GM18499 (cell line): Measurements from ENCODE around the gene ATAD1.
"Not testable (repeated sequence)": the region's sequence is repeated elsewhere in the genome, so short reads cannot be mapped to it uniquely, and the experiment has no call there.

ENCODE experiments used
- ATAC-seq: cut with Tn5 transposase; IDR thresholded peaks from one replicate; pipeline ENCODE4 v1.9.1; 2021; ENCODE audit warnings: moderate number of reproducible peaks; ENCODE audit not compliant: insufficient read depth, unreplicated experiment

Gene ATAD1

DNA sequence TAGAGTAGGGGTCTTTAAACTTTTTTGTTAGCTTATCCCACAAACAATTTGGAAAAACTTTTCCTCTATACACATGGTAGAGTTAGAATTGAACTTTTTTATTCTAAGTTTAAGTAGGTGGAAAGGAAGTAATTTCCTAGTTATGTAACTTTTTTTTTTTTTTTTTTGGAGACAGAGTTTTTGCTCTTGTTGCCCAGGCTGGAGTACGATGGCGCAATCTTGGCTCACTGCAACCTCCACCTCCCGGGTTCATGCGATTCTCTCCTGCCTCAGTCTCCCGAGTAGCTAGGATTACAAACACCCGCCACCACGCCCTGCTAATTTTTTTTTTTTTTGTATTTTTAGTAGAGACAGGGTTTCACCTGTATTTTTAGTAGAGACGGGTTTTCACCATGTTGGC is 28.7 kb upstream of the ATAD1 start:
- not testable (repeated sequence) for ATAC-seq

DNA sequence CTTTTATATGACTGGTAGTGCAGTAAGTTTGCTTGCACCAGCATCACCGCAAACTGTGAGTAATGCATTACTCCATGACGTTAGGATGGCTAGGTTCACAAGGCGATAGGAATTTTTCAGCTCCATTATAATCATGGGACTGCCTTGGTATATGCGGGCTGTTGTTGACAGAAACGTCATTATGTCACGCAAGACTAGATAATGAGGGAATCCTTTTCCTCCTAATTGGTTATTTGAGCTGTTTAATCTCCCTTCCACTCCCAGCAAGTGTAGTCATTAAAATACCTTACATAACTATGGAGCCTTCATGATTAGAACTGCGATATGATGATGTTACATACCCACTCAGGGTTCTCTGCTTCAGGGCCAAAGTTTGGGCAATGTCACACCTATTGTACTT is 28.0 kb upstream of the ATAD1 start:
- no peak for ATAC-seq

GRCh38 chr10:87845624-87845998 is 27.6 kb upstream of the ATAD1 start:
- ATAC-seq = no peak

DNA sequence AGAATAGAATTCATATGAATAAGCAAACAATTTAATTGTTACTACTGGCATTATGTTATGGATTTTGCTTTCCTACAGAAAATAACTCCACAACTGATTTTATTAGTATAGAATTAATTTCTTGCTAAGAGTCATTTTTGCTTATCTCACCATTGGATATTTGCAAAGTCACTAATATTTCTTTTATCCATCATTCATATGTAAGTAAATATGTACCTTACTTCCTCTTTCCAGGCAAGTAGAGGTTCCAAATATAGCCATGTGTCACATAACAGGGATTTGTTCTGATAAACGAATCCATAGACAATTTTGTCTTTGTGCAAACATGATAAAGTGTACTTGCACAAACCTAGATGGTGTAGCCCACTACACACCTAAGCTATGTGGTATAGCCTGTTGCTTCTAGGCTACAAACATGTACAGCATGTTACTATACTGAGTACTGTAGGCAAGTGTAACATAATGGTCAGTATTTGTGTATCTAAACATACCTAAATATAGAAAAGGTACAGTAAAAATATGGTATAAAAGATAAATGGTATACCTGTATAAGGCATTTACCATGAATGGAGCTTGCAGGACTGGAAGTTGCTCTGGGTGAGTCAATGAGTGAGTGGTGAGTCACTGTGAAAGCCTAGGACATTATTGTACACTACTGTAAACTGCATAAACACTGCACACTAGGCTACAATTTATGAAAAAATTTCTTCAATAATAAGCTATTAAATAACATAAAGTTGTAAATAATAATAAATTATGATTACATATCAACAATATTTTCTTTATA is 27.0 kb upstream of the ATAD1 start:
- ATAC-seq = no peak

DNA sequence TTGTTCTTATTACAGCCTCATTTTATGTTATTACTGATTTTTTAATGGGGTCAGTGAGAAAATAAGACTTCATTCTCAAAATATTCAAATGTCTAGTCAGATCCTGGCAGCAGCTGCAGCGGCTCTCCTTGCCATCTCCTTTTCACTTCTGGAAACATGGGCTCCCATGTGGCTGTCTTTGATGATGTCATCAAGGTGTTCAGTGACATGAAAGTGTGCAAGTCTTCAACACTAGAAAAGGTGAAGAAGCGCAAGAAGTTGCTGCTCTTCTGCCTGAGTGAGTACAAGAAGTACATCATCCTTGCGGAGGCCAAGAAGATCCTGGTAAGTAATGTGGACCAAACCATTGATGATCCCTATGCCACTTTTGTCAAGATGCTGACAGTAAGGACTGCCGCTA is 25.7 kb upstream of the ATAD1 start:
- no peak for ATAC-seq

DNA sequence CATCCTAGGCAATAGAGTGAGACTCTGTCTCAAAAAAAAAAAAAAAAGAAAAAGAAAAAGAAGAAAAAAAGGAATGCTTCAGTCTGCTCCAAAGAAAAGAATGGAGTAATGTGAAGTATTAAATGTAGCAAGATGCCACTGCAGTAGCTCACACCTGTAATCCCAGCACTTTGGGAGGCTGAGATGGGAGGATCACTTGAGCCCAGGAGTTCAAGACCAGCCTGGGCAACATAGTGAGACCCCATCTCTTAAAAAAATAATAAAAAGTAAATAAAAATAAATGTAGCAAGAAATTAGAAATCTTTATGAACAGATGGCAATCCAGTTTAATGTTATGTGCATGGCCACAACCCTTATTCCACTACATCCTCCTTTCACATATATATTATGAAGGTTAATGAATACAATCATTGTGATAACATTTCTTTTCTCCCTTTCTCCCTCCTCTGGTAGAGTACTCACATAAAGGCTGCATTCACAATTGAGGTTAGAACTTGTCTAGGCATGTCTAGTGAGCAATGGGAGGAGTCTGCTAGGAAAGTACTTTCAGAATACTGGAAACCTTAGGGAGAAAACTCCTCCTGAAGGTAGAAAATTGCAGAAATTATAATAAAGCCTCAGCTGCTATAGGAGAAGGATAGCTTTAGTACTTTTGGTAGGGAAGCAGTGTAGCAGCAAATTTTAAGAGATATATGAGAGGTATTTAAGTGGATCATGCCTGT is 24.9 kb upstream of the ATAD1 start:
- no peak for ATAC-seq

DNA sequence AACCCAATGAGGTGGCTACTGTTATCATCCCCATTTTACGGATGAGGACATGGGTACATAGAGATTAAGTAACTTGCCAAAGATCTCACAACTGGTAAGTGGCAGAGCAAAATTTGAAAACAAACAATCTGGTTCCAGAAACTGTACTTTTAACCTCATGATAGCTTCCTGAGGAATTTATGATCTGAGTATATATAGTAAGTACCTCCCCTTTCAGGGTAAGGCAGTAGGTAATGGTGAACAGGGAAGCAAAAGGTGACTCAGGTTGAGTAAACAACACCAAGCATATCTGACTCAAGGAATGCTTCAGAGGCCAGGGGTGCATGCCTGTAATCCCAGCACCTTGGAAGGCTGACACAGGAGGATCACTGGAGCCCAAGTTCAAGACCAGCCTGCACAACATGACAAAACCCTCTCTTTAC is 24.2 kb upstream of the ATAD1 start:
- ATAC-seq = no peak

- no peak for ATAC-seq
Measured at GRCh38 chr10:87841186-87841585, 23.2 kb upstream of the ATAD1 start.

DNA sequence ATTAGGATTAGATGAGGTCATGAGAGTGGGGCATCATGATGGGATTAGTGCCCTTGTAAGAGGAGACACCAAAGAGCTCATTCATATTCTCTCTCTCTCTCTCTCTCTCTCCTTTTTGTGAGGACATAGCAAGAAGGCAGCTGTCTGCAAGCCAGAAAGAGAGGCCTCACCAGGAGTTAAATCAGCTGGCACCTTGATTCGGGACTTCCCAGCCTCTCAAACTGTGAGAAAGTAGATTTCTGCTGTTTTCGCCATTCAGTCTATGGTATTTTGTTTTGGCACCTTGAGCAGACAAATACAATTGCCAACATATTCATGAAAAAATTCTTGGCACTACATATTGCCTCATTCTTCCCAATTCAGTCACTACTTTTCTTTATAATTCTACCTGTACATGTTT is 20.6 kb upstream of the ATAD1 start:
- no peak for ATAC-seq

DNA sequence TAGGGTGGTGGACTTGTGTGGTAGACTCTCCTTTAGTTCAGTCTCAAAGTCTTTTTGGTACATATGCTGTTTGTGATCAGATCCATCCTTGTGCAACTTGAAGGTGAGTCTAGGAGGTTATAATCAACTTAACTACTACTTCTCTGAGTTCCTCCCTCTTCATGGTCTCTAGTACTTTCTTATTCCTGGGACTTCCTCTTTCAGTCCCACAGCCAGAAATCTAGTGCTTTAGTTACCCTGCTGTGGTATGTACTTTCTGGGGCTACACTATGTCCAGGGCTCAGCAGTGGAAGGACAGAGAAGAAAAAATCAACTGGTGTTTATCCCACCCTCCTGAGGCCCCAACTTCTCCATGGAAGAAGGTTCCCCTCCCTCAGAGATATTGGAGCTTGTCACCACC is 19.4 kb upstream of the ATAD1 start:
- no peak for ATAC-seq

DNA sequence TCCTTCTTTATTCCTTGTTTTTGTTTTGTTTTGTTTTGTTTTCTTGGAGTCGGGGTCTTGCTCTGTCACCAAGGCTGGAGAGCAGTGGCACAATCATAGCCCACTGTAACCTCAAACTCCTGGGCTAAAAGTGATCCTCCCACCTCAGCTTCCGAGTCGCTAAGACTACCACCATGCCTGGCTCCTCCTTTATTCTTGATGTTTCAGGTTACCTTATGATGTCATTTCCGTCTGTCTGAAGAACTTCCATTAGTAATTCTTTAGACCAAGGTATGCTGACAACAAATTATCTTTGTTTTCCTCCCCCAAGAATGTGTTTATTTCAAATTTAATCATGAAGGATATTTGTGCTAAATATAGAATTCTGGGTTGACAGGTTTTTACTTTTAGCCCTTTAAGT is 18.1 kb upstream of the ATAD1 start:
- ATAC-seq = no peak

- ATAC-seq = no peak
Measured at GRCh38 chr10:87829986-87830729, 12.1 kb upstream of the ATAD1 start.

DNA sequence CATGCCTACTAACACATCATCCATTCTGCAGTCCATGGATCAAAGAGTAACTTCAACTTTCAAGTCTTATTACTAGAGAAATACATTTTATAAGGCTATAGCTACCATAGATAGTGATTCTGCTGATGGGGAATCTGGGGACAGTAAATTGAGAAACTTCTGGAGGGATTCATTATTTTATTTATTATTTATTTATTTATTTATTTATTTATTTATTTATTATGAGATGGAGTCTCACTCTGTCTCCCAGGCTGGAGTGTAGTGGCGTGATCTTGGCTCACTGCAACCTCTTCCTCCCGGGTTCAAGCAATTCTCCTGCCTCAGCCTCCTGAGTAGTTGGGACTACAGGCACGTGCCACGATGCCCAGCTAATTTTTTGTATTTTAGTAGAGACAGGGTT is 11.0 kb upstream of the ATAD1 start:
- not testable (repeated sequence) for ATAC-seq

- no peak for ATAC-seq
Measured at GRCh38 chr10:87827681-87828080, 9.7 kb upstream of the ATAD1 start.

- ATAC-seq = no peak
Measured at GRCh38 chr10:87826653-87827052, 8.6 kb upstream of the ATAD1 start.

- no peak for ATAC-seq
Measured at GRCh38 chr10:87819289-87819585, 1.2 kb upstream of the ATAD1 start.

- ATAC-seq = no peak
Measured at GRCh38 chr10:87818505-87819288, 671 bp upstream of the ATAD1 start.

DNA sequence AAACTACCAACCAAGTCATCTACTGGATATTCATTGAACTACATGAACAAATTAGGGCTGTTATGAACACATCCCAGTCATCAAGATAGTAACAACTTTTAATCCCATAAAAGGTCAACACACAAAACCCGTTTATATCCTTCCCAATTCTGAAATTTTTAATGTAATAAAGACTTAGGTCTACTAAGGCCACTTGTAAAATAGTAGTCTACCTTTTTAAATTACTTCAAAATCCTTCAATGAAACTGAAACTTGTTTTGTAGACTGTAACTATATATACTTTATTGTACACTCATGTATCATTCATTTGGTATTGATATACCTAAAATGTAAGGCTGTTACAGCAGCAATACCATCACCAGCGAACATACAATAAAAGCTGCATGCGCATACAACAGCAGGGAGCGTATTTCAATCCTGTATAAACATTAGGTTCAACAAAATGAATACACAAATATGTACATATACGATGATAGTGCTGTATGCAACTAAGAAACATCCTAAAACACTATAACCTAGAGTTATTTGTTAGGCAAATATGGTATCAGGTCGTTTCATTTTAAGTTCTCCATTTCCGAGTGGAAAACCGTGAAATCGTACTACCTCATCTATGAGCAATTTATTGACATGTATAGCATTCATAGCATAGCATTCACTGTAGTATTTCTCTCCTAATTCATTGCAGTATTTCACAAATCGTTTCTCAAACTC is 973 bp downstream of the ATAD1 start:
- ATAC-seq = no peak

GRCh38 chr10:87816163-87816897 is 1.7 kb downstream of the ATAD1 start:
- ATAC-seq = no peak
